ENCODE results near the gene TRAK1. TPM values are rescaled to one million over a fixed set of nuclear protein-coding genes. Genes with fewer than 3 reads are reported as not detected.
A peak's percentile ranks its signal among the peaks of the same experiment; 100 is the strongest.

TRAK1 gene
- total RNA-seq, 6 donors from 2014 or later, result 46.7 to 107 (median 74.7) TPM

DNA sequence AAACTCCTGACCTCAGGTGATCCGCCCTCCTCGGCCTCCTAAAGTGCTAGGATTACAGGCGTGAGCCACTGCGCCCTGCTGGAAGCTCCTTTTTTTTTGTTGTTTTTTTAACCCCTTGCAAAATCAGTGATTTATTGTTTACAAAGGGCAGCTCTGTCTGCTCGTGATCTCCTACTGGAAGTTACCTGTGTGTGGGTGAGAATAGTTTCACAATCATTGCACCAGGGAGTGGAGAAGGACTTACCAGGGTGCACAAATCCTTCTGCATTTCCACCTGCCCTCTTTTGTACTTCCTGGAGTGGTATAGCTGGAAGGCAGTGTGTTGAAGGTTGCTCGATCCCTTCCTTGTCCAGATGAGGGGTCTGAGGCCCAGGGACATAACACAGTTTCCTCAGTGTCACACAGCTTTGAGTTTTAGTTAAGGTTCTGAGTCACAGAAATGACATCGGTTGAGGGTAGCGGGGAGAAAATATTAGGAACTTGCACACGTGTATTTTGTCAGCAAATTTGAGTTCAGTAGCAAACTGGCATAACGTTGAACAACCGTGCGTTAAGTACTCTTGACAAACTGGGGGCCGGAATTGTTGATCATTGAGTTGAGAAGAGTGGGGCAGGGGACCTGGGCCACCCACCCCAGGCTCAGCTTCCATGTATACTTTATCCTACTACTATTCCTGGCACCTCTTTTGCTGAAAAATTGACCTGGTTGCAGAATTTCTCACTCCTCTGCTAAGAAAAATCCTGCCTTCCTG, 11.3 kb upstream of the TRAK1 start:
- peak in 1 of 2 donors; percentile 43 for ATAC-seq (ENCODE audit: low FRiP score in 2 of 2)
- 60 to 69% methylated on average over 13 of the region's 13 CpGs for WGBS, 2 donors
- peaks cover 32 to 49% (median 40%) of the 10 kb centered on the region in 4 donors for H3K4me1 ChIP-seq

DNA sequence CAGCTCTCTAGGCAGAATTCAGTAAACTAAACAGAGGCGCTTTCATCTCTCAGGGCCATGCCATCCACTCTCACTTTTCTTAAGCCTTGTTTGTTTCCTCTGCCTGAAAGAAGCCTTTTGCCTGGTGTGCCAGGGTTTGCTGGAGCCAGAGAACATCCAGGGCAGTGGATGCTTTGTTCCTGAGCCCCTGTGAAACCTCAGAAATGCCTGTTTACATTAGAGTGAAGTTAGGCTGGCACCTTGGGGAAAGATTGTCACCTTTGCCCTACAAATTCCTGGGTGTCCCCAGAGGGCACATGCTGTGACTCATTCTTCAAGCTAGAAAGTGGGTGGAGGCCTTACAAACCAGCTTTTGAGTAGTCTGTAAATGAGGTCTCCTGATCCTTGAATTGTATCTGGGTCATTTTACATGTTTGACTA, 10.7 kb upstream of the TRAK1 start:
- WGBS, 2 donors, result 40 to 55% methylated on average over 1 of the region's 1 CpG
- H3K36me3 ChIP-seq, result no peaks in the 10 kb centered on the region
- H3K4me1 ChIP-seq, result peaks cover 32 to 52% (median 41%) of the 10 kb centered on the region in 4 donors
- peak overlapping the region; percentile 70 to 82 (median 75) for H3K27ac ChIP-seq
- no peaks in the 10 kb centered on the region for H3K9me3 ChIP-seq
- TF ChIP-seq, protein P1, sequence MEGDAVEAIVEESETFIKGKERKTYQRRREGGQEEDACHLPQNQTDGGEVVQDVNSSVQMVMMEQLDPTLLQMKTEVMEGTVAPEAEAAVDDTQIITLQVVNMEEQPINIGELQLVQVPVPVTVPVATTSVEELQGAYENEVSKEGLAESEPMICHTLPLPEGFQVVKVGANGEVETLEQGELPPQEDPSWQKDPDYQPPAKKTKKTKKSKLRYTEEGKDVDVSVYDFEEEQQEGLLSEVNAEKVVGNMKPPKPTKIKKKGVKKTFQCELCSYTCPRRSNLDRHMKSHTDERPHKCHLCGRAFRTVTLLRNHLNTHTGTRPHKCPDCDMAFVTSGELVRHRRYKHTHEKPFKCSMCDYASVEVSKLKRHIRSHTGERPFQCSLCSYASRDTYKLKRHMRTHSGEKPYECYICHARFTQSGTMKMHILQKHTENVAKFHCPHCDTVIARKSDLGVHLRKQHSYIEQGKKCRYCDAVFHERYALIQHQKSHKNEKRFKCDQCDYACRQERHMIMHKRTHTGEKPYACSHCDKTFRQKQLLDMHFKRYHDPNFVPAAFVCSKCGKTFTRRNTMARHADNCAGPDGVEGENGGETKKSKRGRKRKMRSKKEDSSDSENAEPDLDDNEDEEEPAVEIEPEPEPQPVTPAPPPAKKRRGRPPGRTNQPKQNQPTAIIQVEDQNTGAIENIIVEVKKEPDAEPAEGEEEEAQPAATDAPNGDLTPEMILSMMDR (IDR thresholded peaks at IDR 0.05), result no peak
- TF ChIP-seq POLR2AphosphoS5 (IDR thresholded peaks at IDR 0.05), result peak in 1 of 2 donors; percentile 39
- TF ChIP-seq EP300 (IDR thresholded peaks at IDR 0.05), result peak in 1 of 4 donors; percentile 85
- ATAC-seq (ENCODE audit: low FRiP score in 2 of 2), result peak; percentile 80 to 82
- no peak overlapping the region for H3K4me3 ChIP-seq
- H3K27me3 ChIP-seq, result no peaks in the 10 kb centered on the region
- peak in 1 of 2 donors; percentile 77 for DNase-seq

More for the DNA sequence above, 11.3 kb upstream of the TRAK1 start:
- Histone ChIP-seq H3K27me3 (no peaks in the 10 kb centered on the region), H3K36me3 (no peaks in the 10 kb centered on the region), H3K4me3 (no peak overlapping the region), H3K9me3 (no peaks in the 10 kb centered on the region), H3K27ac (peak overlapping the region; percentile 70 to 82 (median 75))
- TF ChIP-seq EP300 (IDR thresholded peaks at IDR 0.05) (peak in 1 of 4 donors; percentile 80), POLR2AphosphoS5 (IDR thresholded peaks at IDR 0.05) (peak; percentile 37 to 47)
- TF ChIP-seq, protein P1 (IDR thresholded peaks at IDR 0.05), result no peak
- peak in 1 of 2 donors; percentile 39 for DNase-seq

DNA sequence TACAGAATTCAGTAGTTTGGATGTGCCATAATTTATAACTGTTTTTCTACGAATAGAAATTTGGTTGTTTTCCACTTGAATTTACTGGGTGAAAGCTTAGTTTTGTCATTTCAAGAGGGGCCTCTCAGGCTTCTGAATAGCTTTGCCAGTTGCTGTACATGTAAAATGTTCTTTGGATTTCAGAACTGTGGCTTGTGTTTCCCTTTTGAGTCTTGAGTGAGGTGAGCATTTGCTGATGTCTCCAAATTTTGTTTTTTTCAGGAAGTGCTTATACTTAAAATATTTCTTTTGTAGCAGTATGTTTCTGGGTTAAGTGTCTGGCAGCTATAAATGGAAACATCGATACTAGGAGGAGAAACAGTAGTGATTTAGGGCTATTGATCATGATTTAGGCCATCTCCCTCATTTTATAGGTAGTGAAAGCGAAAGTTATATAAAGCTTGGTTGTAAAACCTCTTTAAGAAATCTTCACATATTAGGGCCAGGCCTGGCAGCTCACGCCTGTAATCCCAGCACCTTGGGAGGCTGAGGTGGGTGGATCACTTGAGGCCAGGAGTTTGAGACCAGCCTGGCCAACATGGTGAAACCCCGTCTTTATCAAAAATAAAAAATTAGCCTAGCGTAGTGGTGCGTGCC, 9.2 kb upstream of the TRAK1 start:
- Histone ChIP-seq H3K27me3 (no peaks in the 10 kb centered on the region), H3K4me1 (peaks cover 32 to 55% (median 42%) of the 10 kb centered on the region in 4 donors), H3K27ac (peak overlapping the region; percentile 4 to 82 (median 74)), H3K4me3 (no peak overlapping the region), H3K36me3 (peaks cover 0 to 1% (median 0%) of the 10 kb centered on the region in 4 donors), H3K9me3 (no peaks in the 10 kb centered on the region)
- no peak for ATAC-seq (ENCODE audit: low FRiP score in 2 of 2)
- no peak for DNase-seq
- 69 to 74% methylated on average over 7 of the region's 7 CpGs for WGBS, 2 donors
- TF ChIP-seq, protein P1 (IDR thresholded peaks at IDR 0.05), result no peak
- TF ChIP-seq EP300 (IDR thresholded peaks at IDR 0.05) (no peak), POLR2AphosphoS5 (IDR thresholded peaks at IDR 0.05) (no peak), POLR2A (IDR thresholded peaks at IDR 0.05) (no peak)

DNA sequence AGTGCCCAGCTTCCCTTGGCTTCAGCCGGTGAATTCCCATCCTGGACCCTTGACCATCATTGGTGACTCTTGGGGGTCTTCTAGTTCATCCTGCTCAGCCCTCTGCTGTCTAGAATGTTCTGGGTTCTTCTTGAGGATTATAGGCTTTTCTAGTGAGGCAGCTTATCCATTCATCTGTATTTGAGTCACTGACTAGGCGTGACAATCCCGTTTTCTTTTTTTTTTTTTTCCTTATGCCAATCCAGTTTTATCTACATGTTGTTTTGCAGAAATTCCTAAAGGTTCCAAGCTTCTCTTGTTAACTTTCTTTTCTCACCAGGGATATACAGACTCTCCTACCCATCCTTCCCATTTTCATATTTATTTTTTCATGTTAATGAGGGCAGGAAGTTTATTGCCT, 6.6 kb upstream of the TRAK1 start:
- H3K36me3 ChIP-seq, result peaks cover 4 to 27% (median 14%) of the 10 kb centered on the region in 4 donors
- no peak overlapping the region for H3K27ac ChIP-seq
- H3K9me3 ChIP-seq, result no peaks in the 10 kb centered on the region
- ATAC-seq (ENCODE audit: low FRiP score in 2 of 2), result no peak
- H3K4me3 ChIP-seq, result no peak overlapping the region
- TF ChIP-seq POLR2AphosphoS5 (IDR thresholded peaks at IDR 0.05) (no peak), EP300 (IDR thresholded peaks at IDR 0.05) (no peak), POLR2A (IDR thresholded peaks at IDR 0.05) (no peak)
- TF ChIP-seq, protein P1 (IDR thresholded peaks at IDR 0.05), result no peak
- no peaks in the 10 kb centered on the region for H3K27me3 ChIP-seq
- WGBS, 2 donors, result 81 to 92% methylated on average over 3 of the region's 3 CpGs
- peaks cover 30 to 47% (median 39%) of the 10 kb centered on the region in 4 donors for H3K4me1 ChIP-seq
- DNase-seq, result no peak
